HG02759 (cell line): ENCODE results near the gene YTHDC1.
A peak's percentile ranks its signal among the peaks of the same experiment; 100 is the strongest.

Experiments
- ATAC-seq: cut with Tn5 transposase; IDR thresholded peaks from one replicate; pipeline ENCODE4 v1.9.1; 2021; ENCODE audit warnings: mild to moderate bottlenecking, moderate library complexity; ENCODE audit not compliant: unreplicated experiment

Gene YTHDC1

DNA sequence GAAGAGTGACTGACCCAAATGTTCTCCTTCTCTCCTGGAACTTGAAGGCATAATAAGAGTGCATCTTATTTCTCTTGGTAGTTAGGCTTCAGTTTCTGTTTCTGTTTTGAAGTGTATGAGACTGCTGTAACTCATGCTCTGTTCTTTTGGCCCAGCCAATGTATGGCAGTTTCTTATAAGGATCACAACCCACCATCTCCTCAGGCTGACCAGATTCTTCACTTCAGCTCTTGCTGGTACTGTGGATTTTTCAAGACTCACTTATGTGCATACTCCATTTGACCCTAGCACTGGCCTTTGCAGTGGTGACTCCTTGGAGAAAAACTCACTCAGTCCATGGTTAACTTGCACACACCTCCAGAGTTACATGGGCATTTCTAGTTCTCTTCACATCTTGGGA, 9.6 kb upstream of the YTHDC1 start:
- peak; percentile 82 for ATAC-seq

DNA sequence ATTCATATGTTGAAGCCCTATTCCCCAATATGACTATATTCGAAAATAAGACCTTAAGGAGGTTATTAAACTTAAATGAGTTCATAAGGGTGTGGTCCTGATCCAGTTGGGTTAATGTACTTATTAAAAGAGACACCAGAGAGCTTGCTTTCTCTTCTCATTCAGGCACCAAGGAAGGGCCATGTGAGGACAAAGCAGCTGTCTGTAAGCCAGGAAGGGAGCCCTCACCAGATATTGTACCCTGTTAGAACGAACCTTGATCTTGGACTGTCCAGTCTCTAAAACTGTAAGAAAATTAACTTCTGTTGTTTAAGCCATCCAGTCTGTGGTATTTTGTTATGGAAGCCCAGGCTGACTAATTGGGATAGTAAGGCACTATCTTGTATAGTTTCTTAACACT, 9.1 kb upstream of the YTHDC1 start:
- ATAC-seq = no peak

DNA sequence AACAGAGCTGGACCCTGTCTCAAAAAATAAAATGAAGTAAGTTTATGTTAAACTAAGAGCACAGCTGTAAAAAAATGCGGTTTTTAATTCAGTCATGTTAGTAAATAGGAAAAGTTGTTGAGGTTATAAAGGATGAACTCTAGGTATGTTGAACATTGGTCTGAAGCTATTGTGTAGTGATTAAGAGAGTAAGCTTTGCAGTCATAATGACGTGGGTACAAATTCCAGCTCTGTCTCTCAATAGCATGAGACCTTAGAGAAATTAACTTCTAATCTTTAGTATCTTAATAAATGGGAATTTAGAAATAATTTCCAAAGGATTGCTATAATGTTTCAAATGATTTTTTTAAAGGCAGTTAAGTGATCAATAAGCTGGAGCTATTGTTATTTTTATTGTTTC, 2.9 kb upstream of the YTHDC1 start:
- no peak for ATAC-seq

DNA sequence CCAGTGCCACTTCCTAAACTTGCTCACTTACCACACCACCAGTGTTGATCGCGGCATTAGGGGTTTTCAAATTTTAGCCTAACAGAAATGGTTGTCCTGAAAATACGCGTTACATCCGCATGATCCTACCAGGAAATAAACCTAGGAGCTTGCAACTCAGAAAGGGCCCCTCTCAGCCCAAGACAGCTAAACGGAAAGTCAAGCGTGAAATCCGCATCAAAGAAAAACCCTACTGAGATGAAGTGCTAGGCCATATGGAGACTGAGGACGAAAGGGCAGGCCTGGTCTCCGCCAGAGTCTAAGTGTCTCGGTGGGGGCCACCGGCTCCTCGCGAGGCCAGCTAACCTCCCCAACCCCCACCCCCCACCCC, 626 bp downstream of the YTHDC1 start:
- ATAC-seq = peak; percentile 16

DNA sequence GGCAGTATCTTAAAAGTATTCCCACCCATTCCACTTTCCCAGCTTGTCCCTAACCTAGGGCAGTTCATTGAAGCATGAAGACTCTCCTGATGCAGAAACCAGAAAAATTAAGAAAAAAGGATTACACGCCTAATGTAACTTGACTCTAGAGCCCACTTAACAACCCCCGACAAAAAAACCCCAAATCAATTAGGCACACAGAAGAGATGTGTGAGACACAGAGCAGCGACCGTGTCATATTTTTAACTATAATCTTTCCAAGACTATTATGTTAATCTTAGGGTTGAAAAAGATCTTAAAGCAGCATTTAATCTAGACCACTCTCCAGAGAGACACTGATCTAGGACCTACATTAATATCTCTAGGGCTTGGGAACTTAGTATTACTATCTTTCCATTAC, 1.3 kb downstream of the YTHDC1 start:
- no peak for ATAC-seq

DNA sequence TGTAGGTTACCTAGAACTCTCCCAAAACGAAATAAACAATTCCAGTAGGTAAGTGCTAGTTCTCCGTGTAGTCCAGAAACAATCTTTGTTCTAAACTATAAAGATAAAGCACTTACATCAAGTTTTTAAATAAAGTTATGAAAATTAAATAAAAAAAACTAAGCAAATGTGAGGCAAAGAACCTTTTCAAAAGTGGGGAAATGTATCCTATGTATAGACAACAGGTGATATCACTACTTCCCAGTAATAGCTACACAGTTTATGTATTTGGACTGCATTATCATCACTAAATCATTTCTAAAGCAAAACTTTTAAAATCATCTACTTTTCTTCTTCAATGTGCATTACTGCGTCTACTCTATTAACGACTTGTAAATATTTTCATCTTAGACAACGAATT, 2.0 kb downstream of the YTHDC1 start:
- ATAC-seq = no peak

DNA sequence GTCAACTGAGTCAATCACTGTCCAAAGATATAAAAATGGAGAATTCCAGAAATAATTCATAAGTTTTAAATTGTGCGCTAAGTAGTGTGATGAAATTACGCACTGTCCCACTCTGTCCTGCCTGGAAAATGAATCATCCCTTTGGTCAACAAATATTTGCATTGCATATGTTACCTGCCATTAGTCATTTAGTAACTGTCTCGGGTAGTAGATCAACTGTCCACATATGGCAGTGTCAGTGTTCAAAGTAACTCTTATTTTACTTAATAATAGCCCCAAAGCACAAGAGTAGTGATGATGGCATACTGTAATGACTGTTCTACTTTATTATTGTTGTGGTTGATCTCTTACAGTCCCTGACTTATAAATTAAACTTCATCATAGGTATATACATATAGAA, 3.4 kb downstream of the YTHDC1 start:
- no peak for ATAC-seq

DNA sequence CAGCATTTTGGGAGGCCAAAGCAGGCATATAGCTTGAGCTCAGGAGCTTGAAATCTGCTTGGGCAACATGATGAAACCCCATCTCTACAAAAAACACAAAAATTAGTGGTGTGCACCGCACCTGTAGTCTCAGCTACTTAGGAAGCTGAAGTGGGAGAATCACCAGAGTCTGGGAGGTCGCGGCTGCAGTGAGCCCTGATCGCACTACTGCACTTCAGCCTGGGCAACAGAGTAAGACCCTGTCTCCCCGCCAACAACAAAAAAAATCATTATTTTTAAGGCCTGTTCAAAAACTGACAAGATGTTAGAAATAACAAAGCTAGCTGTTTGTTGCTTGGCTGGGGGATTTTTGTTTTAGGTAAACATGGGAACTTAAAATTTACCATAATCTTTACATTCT, 5.1 kb downstream of the YTHDC1 start:
- ATAC-seq = no peak

DNA sequence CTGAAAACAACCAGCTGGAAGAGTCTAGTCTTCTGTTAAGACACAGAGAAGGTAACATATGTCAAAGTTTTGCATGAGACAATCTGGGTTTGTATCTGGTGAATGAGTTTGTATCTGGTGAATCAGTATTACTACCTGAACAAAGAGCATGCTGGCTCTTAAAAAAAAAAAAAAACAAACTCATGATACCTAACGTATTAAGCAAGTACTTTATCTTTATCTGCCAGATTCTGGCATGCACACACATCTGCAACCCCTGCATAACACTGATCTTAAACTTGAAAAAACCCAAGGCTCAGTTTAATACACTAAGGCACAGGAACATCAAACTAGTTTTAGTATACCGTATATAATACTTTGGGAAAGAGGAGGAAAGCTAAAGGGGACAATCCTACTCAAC, 5.8 kb downstream of the YTHDC1 start:
- ATAC-seq = no peak

DNA sequence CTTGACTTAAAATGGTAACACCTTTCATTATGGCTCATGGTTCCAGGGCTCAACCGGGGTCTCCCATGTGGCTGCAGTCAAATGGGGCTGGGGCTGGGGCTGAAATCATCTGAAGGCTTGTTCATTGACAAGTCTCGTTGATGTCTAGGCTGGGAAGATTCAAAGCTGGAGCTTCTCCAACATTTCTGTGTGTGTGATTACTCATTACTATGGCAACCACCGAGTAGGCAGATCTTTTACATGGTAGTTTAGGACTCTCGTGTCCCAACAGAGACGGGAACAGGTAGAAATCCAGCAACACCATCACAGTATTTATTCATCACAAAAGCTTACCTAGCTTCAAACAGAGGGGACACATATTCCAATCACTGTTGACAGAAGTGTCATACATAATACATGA, 7.8 kb downstream of the YTHDC1 start:
- ATAC-seq = no peak

DNA sequence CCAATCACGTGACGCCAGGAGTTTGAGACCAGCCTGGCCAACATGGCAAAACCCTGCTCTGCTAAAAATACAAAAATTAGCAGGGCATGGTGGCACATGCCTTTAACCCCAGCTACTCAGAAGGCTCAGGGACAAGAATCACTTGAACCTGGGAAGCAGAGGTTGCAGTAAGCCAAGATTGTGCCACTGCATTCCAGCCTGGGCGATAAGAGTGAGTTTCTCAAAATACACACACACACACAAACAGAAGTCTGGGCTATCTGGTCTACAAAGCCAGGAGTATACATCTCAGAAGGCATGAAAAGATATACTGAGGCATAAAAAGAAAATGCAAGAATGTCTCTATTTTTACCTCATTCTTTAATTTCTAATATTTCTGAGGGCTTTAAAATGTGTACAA, 11.3 kb downstream of the YTHDC1 start:
- no peak for ATAC-seq

DNA sequence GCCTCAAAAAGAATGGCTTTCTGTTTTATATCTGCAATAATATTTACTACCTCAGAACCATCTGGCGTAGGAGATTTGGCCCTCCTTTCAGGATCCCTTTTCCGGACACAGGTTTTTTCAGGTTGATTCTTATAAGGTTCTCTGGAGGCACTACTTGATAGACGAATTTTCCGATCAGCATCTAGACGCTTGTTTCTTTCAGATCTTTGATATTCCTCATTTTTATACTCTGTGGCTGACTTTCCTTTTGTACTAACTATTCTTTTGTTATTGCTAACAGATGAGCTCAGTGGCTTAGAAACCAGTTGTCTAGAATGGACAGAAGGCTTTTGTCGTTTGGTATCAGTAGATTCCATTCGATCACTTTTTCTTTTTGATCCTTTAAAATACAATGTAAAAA, 12.4 kb downstream of the YTHDC1 start:
- no peak for ATAC-seq

DNA sequence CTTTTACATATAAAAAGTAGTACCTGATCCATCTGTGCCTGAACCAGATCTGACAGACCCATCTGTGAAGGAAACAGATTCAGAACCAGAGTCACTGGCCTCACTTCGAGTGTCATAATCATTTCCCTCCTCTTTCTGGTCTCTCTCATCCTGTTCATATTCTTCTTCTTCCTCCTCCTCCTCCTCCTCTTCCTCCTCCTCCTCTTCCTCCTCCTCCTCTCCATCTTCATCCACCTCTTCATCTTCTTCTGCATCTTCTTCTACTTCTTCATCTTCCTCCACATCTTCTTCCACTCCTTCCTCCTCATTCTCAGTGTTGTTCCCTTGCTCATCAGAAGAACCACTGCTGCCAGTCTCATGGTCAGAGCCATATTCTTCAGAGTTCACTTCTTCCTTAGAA, 12.9 kb downstream of the YTHDC1 start:
- no peak for ATAC-seq

DNA sequence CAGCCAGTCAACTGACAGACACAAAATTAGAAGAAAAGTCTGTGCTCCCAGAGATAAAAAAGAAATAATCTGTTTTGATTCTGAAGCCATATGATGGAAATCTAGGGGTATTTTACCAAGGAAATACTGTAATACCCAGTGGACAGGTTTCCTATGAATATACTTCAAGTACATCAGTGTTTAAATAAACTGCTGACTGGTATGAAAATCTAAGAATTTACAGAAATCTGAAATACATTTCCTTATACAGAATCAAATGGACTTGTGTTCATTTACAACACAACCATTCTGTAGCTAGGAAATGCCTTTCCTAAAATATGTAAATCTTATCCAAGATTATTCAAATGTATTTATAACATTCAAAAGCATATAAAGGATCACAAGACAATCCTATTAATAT, 13.4 kb downstream of the YTHDC1 start:
- ATAC-seq = no peak

DNA sequence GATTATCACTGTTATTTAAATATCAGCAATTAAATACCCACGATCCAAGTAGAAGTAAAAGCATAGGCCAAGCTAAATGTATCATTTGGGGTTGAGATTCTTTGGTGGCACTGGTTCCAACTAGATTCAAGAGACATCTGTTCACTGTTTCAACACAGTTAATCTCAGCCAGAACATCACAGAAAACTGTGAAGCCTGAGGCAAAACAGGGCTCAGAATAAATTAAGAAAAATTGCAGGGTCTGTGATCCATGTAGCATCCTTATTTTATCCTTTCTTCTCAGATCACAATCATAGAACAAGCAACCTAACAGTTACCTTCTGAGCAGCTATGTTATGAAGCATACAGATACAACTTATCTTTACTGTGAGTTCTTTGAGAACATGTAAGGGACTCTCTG, 23.7 kb downstream of the YTHDC1 start:
- ATAC-seq = no peak

DNA sequence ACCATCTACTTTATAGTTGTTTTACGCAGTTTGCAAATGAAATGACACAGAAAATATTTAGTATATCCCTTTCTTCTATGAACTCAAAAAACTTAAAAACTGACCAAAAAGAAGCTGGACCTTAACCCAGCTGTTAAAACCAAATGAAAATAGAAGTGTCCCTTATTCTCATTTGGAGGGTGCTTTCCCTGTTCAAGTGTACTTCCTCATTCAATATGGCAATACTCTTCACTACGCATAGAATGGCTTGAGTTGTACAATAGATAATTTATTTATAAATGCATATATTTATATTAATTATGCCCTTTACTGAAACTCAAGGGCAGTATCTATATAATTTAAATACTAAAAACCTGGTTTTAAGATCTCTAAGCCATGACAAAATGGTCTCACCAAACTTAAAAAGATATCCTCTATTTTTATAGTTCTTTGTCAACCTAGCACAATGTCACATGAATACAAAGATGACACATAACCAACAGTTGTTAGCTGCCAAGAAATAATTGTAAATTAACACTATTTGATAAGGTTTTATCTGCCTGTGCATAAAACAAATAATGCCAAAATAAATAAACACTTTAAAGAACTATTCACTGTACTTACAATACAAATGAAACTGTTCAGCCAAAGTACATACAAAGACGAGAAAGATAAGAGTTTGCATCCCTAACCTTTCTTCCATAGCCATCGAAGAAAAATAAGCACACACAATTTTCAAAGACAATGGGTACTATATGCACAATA, 25.2 kb downstream of the YTHDC1 start:
- ATAC-seq = no peak

DNA sequence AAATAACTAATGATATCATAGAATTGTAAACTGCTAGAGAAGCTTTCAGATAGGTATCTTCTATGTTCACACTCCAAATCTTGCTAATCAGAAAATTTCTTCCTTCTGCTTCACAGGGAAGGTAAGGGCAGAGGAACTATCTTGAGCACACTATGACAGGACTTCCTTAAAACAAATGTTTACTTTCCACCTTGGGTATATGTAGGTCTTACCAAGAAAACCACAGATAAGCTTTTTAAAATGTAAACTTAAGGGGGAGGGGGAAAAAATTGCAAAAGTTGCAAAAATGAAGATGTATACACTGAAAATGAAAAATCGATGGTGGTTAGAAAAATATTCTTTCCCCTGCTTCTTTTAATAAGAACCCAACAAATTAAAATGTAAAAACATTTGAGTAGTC, 30.9 kb downstream of the YTHDC1 start:
- no peak for ATAC-seq

DNA sequence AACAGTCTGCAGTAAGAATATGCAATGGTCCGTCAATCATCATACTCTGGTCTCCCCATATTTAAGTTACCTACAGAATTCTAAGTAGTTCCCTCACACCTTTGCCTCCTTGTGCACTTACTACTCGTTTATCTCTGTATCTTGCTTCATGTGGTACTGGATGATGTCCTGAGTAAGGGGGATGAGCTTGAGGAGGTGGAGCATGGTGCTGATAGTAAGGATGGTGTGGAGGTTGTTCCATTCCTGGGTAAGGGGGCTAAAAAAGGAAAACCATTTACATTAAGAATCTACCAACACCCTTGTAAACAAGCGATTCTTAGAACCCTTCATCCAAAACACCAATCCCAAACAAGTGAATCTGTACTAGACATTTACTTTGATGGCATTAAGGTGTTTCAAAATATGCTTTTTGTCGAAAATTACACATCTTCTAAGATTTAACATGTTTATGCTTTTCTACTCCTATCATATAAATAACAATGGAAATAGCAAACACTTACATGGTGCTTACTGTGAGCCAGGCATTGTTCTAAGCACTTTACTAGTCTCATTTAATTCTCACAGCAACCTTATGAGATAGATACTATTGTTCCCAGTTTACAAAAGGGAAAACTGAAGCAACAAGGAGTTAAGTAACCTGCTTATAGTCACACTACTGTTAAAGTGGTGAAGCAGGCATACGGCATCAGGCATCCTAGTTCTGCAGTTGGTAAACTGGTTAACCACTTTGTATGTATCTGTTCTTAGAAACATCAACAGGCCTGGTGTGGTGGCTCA, 33.5 kb downstream of the YTHDC1 start:
- ATAC-seq = no peak

DNA sequence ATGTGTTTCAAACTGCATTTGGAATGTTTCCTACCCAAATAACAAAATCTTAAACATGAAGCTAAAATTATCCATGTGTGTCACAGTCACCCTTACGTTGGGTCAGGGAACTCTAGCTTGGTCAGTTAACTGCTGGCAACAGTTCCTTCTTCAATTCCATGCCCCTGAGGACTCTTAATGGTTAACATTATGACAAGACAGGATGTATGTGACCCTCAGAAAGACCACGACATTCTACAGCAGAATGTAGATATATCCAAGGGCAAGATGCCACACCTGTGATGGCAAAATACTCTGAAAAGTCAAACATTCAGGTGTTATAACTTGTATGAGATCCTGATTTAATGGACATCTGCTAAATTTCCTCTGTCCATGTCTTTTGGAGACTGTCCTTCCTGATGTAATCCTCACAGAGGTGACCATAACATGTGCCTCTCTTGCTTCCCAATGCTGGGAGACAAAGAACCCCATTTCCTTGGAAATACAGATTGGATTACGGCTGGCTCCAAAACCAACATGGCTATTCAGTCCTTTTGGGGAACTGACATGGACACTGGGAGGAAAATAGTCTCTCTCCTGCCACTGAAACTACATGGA, 39.1 kb downstream of the YTHDC1 start:
- ATAC-seq = no peak

DNA sequence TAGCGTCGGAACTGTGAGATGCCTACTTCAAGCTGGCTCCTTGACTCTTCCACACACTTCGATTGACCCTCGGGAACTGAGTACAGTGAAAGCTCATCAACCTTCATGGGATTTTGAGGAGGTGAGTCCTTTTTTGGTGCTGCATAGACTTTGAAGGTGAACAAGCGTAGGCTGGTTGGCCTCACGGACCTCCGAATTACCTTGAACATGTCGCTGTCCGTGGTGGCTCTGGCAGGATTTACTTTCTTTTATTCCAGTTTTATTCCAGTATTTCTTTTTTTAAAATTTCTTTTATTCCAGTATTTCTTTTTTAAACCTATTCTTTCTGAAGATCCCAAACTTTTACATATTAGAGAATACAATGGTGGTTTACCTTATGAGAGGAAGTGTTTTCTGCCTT, 45.2 kb downstream of the YTHDC1 start:
- no peak for ATAC-seq

DNA sequence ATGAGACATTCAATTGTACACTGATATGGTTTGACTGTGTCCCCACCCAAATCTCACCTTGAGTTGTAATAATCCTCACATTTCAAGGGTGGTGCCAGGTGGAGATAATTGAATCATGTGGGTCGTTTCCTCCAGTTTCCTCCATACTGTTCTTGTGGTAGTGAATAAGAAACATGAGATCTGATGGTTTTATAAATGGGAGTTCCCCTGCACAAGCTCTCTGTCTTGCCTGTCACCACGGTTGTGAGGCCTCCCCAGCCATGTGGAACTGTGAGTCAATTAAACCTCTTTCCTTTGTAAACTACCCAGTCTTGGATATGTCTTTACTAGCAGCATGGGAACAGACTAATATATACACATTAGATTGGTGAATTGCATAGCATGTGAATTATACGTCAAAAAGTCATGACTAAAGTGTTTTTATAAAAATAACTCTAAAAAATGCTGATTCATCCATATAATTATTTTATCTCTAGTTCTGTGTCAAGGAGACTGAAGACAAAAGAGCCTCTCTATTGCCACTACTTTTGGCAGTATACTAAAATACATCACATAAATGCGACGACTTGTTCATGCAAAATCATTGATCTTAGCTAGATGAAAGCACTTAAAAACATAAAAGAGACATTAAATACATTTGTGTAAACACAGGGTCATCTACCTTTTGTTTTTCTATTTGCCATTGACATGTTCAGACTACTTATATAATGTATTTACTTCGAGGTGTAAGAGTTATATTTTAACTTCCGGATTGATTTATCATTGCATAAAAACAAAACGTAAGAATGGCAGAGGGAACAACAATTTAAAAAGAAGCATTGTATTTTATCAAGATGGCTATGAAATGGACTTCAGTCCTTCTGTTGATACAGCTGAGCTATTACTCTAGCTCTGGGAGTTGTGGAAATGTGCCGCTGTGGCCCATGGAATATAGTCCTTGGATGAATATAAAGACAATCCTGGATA, 50.1 kb downstream of the YTHDC1 start:
- ATAC-seq = no peak
